ENCODE results near the gene AQP11.
"Not testable (repeated sequence)": the region's sequence is repeated elsewhere in the genome, so short reads cannot be mapped to it uniquely, and the experiment has no call there.

AQP11 gene

GRCh38 chr11:77593883-77594282, 4.1 kb downstream of the AQP11 start:
- DNase-seq (ENCODE audit: low read depth), result no peak

- no peak for DNase-seq (ENCODE audit: low read depth)
These were observed 6.9 kb downstream of the AQP11 start for GRCh38 chr11:77596626-77597025.

GRCh38 chr11:77598195-77598594, 8.4 kb downstream of the AQP11 start:
- no peak for DNase-seq (ENCODE audit: low read depth)

- DNase-seq (ENCODE audit: low read depth), result no peak
These were observed 12.8 kb downstream of the AQP11 start for GRCh38 chr11:77602381-77603088.

- DNase-seq (ENCODE audit: low read depth), result no peak
These were observed 14.5 kb downstream of the AQP11 start for GRCh38 chr11:77604281-77604680.

- DNase-seq (ENCODE audit: low read depth), result no peak
These were observed 19.5 kb downstream of the AQP11 start for GRCh38 chr11:77609234-77609633.

GRCh38 chr11:77611921-77612320, 22.2 kb downstream of the AQP11 start:
- DNase-seq (ENCODE audit: low read depth), result no peak

- no peak for DNase-seq (ENCODE audit: low read depth)
These were observed 28.1 kb downstream of the AQP11 start for GRCh38 chr11:77617892-77618291.

GRCh38 chr11:77619576-77620198, 29.9 kb downstream of the AQP11 start:
- no peak for DNase-seq (ENCODE audit: low read depth)

GRCh38 chr11:77630157-77630710, 40.5 kb downstream of the AQP11 start:
- no peak for DNase-seq (ENCODE audit: low read depth)

GRCh38 chr11:77633926-77634325, 44.2 kb downstream of the AQP11 start:
- not testable (repeated sequence) for DNase-seq (ENCODE audit: low read depth)

GRCh38 chr11:77636731-77637344, 47.1 kb downstream of the AQP11 start:
- DNase-seq (ENCODE audit: low read depth), result no peak

- DNase-seq (ENCODE audit: low read depth), result peak; percentile 77
These were observed 47.8 kb downstream of the AQP11 start, which contains the start of gene CLNS1A for GRCh38 chr11:77637345-77638165. Gene CLNS1A (minus strand): TSS chr11:77637794. CDS start chr11:77637714, 80 bp downstream.

- no peak for DNase-seq (ENCODE audit: low read depth)
These were observed 52.5 kb downstream of the AQP11 start for GRCh38 chr11:77642228-77642627.

GRCh38 chr11:77644887-77645286, 55.1 kb downstream of the AQP11 start:
- no peak for DNase-seq (ENCODE audit: low read depth)

GRCh38 chr11:77647654-77648305, 58.0 kb downstream of the AQP11 start:
- DNase-seq (ENCODE audit: low read depth), result no peak

GRCh38 chr11:77650123-77650522, 60.4 kb downstream of the AQP11 start:
- no peak for DNase-seq (ENCODE audit: low read depth)

GRCh38 chr11:77654770-77655434, 65.1 kb downstream of the AQP11 start:
- no peak for DNase-seq (ENCODE audit: low read depth)

- DNase-seq (ENCODE audit: low read depth), result no peak
These were observed 66.6 kb downstream of the AQP11 start for GRCh38 chr11:77656362-77656761.

GRCh38 chr11:77658213-77659013, 68.7 kb downstream of the AQP11 start:
- no peak for DNase-seq (ENCODE audit: low read depth)
